Esophagus squamous epithelium (tissue), 5 donors: ENCODE results near the gene MYADM. TPM values are rescaled to one million over a fixed set of nuclear protein-coding genes. Genes with fewer than 3 reads are reported as not detected.

Source experiments
- DNase-seq: peaks from one replicate; lab custom pipeline; 2025; lab: John Stamatoyannopoulos, UW
- H3K27ac ChIP-seq, 4 donors: fragments of 200-600 bp; sonication (generic); one replicate each; pipeline ENCODE4 v1.5.1; 2016 to 2019; ENCODE audit warnings: mild to moderate bottlenecking in 1 of 4
- H3K27me3 ChIP-seq, 4 donors: fragments of 200-600 bp; sonication (generic); 1 replicate in 3 of 4; 2 replicates in 1 of 4; pipeline versions ENCODE4 v1.5.1 to v1.6.0; 2017 to 2021; ENCODE audit warnings: antibody characterized with exemption in 1 of 4
- H3K36me3 ChIP-seq, 3 donors: fragments of 200-600 bp; sonication (generic); one replicate each; pipeline ENCODE4 v1.5.1; 2016 to 2019
- H3K4me1 ChIP-seq, 3 donors: fragments of 200-600 bp; sonication (generic); one replicate each; pipeline ENCODE4 v1.5.1; 2017 to 2019
- H3K4me3 ChIP-seq, 4 donors: fragments of 200-600 bp; sonication (generic); 1 replicate in 3 of 4; 2 replicates in 1 of 4; pipeline ENCODE4 v1.5.1; 2016 to 2019; ENCODE audit warnings: mild to moderate bottlenecking in 2 of 4, moderate library complexity in 1 of 4
- H3K9me3 ChIP-seq, 3 donors: fragments of 200-600 bp; sonication (generic); one replicate each; pipeline ENCODE4 v1.5.1; 2016 to 2019
- POLR2A ChIP-seq, 4 donors: fragments of 450-650 bp; IDR thresholded peaks; one replicate each; pipeline ENCODE4 v1.6.1; 2017; ENCODE audit warnings: antibody characterized with exemption in 4 of 4, mild to moderate bottlenecking in 4 of 4, moderate library complexity in 3 of 4
- WGBS, 2 donors: methylation state at CpG; one replicate each; pipeline ENCODE4 v1.1.5; 2018; 5-methylcytosine and 5-hydroxymethylcytosine counted together
- intact Hi-C: fragments of 100-400 bp; cut with DNase I; formaldehyde crosslinking; loops from one replicate; pipeline ENCODE4 v1.15.0; 2022
- total RNA-seq, 4 donors: library from RNA; depleted of rRNA; stranded (reverse); fragments of >200 nt; gene quantifications; one replicate each; pipeline ENCODE4 v1.1.0, GENCODE V29; 2016
- TF ChIP-seq, protein P1 (sequence below), 6 experiments: fragments of 450-650 bp in 4 of 6; fragments of 200-600 bp in 2 of 6; sonication (generic) in 2 of 6; IDR thresholded peaks; one replicate each; pipeline ENCODE4 v1.5.1; 2016 to 2019; ENCODE audit warnings: antibody characterized with exemption in 6 of 6, mild to moderate bottlenecking in 4 of 6, moderate library complexity in 4 of 6
- donor health status: DM: yes; HTN: yes; CAD: no.

MYADM gene
- total RNA-seq, 4 donors from 2014 or later, result 4.1 to 30.7 (median 7.8) TPM

DNA sequence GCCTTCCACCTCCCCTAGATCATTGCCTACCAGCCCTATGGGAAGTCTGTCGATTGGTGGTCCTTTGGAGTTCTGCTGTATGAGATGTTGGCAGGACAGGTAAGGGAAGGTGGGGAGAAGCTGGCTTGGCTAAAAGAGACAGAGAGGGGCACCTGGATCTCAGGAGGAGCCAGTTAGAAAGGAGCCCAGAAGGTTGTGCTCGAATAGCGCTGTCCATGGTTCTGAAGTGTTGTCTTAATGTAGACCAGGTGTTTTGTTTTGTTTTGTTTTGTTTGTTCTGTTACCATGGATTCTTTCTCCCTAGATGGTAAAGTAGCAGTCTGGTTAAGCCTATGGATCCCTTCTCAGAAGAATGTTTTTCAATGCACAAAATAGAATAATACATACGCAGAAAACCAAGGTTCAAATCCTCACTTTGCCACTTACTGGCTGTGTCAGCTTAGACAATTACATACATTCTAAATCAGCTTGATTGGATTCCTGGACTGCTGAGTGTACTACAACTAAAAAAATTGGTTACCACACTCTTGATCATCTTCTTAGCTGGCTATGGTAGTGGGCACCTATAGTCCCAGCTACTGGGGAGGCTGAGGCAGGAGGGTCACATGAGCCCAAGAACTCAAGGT lies 35.5 kb downstream of the MYADM start:
- Histone ChIP-seq H3K27ac (no peak overlapping the region), H3K4me1 (peaks cover 0 to 18% (median 6%) of the 10 kb centered on the region in 3 donors), H3K9me3 (no peaks in the 10 kb centered on the region), H3K36me3 (no peaks in the 10 kb centered on the region), H3K27me3 (peaks cover 4 to 72% (median 15%) of the 10 kb centered on the region in 4 donors), H3K4me3 (no peak overlapping the region)
- no peak for DNase-seq
- 29 to 38% methylated on average over 4 of the region's 4 CpGs for WGBS, 2 donors
- no peak for TF ChIP-seq POLR2A (IDR thresholded peaks at IDR 0.05)
- TF ChIP-seq, protein P1, sequence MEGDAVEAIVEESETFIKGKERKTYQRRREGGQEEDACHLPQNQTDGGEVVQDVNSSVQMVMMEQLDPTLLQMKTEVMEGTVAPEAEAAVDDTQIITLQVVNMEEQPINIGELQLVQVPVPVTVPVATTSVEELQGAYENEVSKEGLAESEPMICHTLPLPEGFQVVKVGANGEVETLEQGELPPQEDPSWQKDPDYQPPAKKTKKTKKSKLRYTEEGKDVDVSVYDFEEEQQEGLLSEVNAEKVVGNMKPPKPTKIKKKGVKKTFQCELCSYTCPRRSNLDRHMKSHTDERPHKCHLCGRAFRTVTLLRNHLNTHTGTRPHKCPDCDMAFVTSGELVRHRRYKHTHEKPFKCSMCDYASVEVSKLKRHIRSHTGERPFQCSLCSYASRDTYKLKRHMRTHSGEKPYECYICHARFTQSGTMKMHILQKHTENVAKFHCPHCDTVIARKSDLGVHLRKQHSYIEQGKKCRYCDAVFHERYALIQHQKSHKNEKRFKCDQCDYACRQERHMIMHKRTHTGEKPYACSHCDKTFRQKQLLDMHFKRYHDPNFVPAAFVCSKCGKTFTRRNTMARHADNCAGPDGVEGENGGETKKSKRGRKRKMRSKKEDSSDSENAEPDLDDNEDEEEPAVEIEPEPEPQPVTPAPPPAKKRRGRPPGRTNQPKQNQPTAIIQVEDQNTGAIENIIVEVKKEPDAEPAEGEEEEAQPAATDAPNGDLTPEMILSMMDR (IDR thresholded peaks at IDR 0.05), result no peak
- intact Hi-C loops, result loop anchor here (5.0 kb wide), 1 partner anchor 124 kb away; no protein-coding TSS in a partner anchor

- intact Hi-C loops, result loop anchor here (5.0 kb wide), 1 partner anchor 122 kb away; no protein-coding TSS in a partner anchor
- Histone ChIP-seq H3K27me3 (peaks cover 8 to 76% (median 26%) of the 10 kb centered on the region in 4 donors), H3K4me3 (no peak overlapping the region), H3K9me3 (no peaks in the 10 kb centered on the region), H3K4me1 (peaks cover 4 to 34% (median 9%) of the 10 kb centered on the region in 3 donors), H3K36me3 (no peaks in the 10 kb centered on the region), H3K27ac (no peak overlapping the region)
- 29 to 30% methylated on average over 3 of the region's 3 CpGs for WGBS, 2 donors
- DNase-seq, result no peak
- no peak for TF ChIP-seq POLR2A (IDR thresholded peaks at IDR 0.05)
- TF ChIP-seq, protein P1 (IDR thresholded peaks at IDR 0.05), result no peak
Measured at GRCh38 chr19:53904909-53905308, 37.2 kb downstream of the MYADM start.

DNA sequence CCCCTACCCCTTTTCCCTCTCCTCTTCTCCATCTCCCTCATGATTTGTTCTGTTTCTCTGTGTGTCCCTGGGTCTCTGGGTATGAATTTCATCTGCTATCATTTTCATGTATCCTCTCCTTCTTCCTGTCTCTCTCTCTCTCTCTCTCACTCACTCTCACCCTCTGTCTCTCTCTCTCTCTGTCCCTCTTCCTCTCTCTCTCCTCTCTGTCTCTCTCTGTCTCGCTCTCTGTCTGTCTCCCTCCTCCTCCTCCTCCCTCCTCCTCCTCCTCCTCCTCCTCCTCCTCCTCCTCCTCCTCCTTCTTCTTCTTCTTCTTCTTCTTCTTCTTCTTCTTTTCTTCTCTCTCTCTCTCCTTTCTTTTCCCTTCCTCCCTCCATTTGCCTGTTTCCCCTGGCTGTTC lies 38.1 kb downstream of the MYADM start:
- H3K36me3 ChIP-seq, result no peaks in the 10 kb centered on the region
- no peak overlapping the region for H3K27ac ChIP-seq
- no peak for DNase-seq
- H3K4me1 ChIP-seq, result peaks cover 4 to 34% (median 9%) of the 10 kb centered on the region in 3 donors
- TF ChIP-seq, protein P1 (IDR thresholded peaks at IDR 0.05), result no peak
- TF ChIP-seq POLR2A (IDR thresholded peaks at IDR 0.05), result no peak
- H3K27me3 ChIP-seq, result peaks cover 14 to 76% (median 31%) of the 10 kb centered on the region in 4 donors
- WGBS, 2 donors, result 45 to 71% methylated on average over 1 of the region's 1 CpG
- no peak overlapping the region for H3K4me3 ChIP-seq
- H3K9me3 ChIP-seq, result no peaks in the 10 kb centered on the region
- intact Hi-C loops, result no loop called here

DNA sequence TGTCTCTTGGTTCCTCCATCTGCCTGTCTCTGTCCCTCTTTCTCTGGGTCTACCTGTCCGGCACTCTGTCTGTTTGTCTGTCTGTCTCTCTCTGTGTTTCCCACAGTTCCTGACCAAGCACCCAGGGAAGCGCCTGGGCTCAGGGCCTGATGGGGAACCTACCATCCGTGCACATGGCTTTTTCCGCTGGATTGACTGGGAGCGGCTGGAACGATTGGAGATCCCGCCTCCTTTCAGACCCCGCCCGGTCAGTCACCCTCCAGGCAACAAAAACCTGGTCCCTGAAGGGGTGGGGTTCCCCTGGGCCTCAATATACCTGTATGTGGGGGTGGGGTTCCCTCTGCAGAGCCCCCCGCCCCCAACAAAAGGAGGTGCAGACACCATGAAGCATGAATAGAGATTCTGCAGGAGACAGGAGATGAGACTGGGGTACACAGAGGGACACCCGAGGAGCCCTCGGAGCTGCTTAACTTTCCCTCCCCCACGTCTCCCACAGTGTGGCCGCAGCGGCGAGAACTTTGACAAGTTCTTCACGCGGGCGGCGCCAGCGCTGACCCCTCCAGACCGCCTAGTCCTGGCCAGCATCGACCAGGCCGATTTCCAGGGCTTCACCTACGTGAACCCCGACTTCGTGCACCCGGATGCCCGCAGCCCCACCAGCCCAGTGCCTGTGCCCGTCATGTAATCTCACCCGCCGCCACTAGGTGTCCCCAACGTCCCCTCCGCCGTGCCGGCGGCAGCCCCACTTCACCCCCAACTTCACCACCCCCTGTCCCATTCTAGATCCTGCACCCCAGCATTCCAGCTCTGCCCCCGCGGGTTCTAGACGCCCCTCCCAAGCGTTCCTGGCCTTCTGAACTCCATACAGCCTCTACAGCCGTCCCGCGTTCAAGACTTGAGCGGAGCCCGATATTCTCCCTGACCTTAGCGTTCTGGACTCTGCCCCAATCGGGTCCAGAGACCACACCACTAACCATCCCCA lies 38.8 kb downstream of the MYADM start:
- H3K4me3 ChIP-seq, result no peak overlapping the region
- WGBS, 2 donors, result 14 to 31% methylated on average over 23 to 36 of the region's 48 CpGs
- H3K36me3 ChIP-seq, result no peaks in the 10 kb centered on the region
- no peak overlapping the region for H3K27ac ChIP-seq
- H3K4me1 ChIP-seq, result peaks cover 4 to 34% (median 9%) of the 10 kb centered on the region in 3 donors
- H3K9me3 ChIP-seq, result no peaks in the 10 kb centered on the region
- no peak for TF ChIP-seq POLR2A (IDR thresholded peaks at IDR 0.05)
- TF ChIP-seq, protein P1 (IDR thresholded peaks at IDR 0.05), result peak; percentile 49 to 83 (median 66)
- DNase-seq, result no peak
- H3K27me3 ChIP-seq, result peaks cover 14 to 80% (median 31%) of the 10 kb centered on the region in 4 donors
- intact Hi-C loops, result no loop called here
